AG04449 (cell line): ENCODE data around the gene SNX10.
"Not testable (repeated sequence)": the region's sequence is repeated elsewhere in the genome, so short reads cannot be mapped to it uniquely, and the experiment has no call there.

ENCODE experiments used
- CTCF ChIA-PET: fragments of 350-600 bp; formaldehyde crosslinking; extraction: SDS; loops from one replicate; lab custom pipeline; 2021; ENCODE audit warnings: antibody characterized with exemption; lab: Yijun Ruan, JAX
- POLR2A ChIA-PET: fragments of 400-600, 350-600 bp; formaldehyde crosslinking; extraction: SDS; loops from one replicate; lab custom pipeline; 2020; ENCODE audit warnings: antibody characterized with exemption, inconsistent platforms; lab: Yijun Ruan, JAX
- DNase-seq: peaks from one replicate; pipeline ENCODE4 v3.0.0-alpha.2; 2010; ENCODE audit warnings: low read depth, low spot score
- H3K4me3 ChIP-seq: 2 replicates; pipeline ENCODE4 v1.5.1; 2011; ENCODE audit warnings: low read depth, mild to moderate bottlenecking, control low read depth, low read length
- TF ChIP-seq, protein P1 (sequence below): IDR thresholded peaks from one replicate; pipeline ENCODE4 v1.5.1; 2011; ENCODE audit warnings: mild to moderate bottlenecking, moderate library complexity, low read length, control low read depth, inconsistent platforms; ENCODE audit not compliant: insufficient read depth; ENCODE audit errors: missing control alignments

Gene SNX10

DNA sequence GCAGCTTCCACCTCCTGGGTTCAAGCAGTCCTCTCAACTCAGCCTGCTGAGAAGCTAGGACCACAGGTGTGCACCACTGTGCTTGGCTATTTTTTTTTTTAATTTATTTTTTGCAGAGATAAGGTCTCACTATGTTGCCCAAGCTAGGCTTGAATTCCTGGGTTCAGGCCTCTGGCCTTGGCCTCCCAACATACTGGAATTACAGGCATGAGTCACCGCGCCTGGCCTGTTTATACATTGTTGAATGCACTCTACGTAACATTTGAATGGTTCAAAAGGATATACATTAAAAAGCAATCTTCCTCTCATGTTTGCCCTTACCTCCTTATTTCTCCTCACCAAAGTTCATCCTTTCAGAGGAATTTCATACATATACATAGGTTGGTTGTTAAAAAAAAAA lies 7.2 kb upstream of the SNX10 start:
- CTCF ChIA-PET = interaction anchor here (1.1 to 2.0 kb wide), 3 partner anchors 86 to 196 kb away, joined by 4 to 17 read pairs (median 7); no protein-coding TSS in a partner anchor
- TF ChIP-seq, protein P1, sequence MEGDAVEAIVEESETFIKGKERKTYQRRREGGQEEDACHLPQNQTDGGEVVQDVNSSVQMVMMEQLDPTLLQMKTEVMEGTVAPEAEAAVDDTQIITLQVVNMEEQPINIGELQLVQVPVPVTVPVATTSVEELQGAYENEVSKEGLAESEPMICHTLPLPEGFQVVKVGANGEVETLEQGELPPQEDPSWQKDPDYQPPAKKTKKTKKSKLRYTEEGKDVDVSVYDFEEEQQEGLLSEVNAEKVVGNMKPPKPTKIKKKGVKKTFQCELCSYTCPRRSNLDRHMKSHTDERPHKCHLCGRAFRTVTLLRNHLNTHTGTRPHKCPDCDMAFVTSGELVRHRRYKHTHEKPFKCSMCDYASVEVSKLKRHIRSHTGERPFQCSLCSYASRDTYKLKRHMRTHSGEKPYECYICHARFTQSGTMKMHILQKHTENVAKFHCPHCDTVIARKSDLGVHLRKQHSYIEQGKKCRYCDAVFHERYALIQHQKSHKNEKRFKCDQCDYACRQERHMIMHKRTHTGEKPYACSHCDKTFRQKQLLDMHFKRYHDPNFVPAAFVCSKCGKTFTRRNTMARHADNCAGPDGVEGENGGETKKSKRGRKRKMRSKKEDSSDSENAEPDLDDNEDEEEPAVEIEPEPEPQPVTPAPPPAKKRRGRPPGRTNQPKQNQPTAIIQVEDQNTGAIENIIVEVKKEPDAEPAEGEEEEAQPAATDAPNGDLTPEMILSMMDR = no peak
- H3K4me3 ChIP-seq = no peak overlapping the region
- DNase-seq = no peak
- POLR2A ChIA-PET = no interaction called here

DNA sequence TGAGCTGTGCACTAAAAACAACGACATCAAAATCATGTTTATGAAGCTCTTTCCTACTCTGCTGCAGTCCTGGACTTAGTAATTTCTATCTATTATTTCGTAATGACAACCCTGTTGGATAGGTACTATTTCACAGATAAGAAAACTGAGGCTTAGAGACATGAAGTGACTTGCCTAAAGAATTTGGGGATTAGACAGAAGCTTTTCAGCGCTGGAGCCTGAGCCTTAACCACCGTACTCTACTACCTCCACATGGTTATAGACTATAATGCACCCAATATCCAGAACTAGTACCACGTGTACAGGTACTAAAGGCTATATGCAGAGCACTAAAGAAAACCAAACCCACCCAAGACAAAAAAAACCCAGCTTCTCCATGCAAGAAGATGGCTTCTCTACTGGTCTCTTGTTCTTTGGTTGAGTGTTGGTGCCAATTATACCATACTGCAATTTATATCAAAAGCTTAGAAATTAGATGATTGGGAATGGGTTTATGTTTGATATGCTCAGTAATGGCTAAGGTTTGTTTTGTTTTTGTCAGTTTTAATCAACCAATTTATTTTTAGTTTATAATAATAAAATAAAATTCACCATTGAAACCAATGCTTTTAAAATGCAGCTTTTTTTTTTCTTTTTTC lies 6.5 kb upstream of the SNX10 start:
- no peak for DNase-seq

DNA sequence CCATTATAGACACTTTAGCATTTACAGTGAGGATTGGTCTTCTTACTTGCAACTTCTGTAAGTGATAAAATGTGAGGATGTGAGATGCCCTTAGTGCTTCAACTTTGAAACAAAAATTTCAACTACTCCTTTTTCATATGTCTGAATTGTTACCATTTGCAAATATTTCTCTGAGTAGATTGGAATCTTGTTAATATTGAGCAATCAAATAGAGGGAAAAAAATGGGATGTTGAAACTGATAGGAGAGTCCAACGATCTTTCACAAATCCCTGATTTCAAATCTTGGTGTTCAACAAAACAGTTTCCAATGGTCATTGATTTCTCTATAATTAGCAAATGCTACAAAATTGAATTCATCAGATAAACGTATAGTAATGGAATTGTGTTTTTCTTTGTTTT lies 5.5 kb upstream of the SNX10 start:
- CTCF ChIA-PET = no interaction called here
- TF ChIP-seq, protein P1 = no peak
- DNase-seq = no peak
- H3K4me3 ChIP-seq = no peak overlapping the region
- POLR2A ChIA-PET = no interaction called here

More for the DNA sequence above, 6.5 kb upstream of the SNX10 start:
- TF ChIP-seq, protein P1 = no peak
- CTCF ChIA-PET = interaction anchor here (0.9 to 2.0 kb wide), 5 partner anchors 87 to 381 kb away, joined by 3 to 17 read pairs (median 4); no protein-coding TSS in a partner anchor
- H3K4me3 ChIP-seq = no peak overlapping the region
- POLR2A ChIA-PET = no interaction called here

DNA sequence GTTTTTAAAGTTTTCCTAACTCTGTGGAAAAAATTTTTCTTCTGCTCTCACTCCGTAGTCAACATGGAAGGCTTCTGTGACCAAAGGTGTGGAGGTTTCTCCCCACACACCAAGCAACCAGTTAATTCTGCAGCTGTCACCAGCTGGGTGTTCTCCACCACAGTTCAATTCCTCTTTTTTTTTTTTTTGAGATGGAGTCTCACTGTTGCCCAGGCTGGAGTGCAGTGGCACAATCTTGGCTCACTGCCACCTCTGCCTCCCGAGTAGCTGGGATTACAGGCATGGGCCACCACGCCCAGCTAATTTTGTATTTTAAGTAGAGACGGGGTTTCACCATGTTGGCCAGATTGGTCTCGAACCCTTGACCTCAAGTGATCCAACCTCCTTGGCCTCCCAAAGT lies 3.5 kb upstream of the SNX10 start:
- POLR2A ChIA-PET, DNase-seq, H3K4me3 ChIP-seq, CTCF ChIA-PET: not testable (repeated sequence)

DNA sequence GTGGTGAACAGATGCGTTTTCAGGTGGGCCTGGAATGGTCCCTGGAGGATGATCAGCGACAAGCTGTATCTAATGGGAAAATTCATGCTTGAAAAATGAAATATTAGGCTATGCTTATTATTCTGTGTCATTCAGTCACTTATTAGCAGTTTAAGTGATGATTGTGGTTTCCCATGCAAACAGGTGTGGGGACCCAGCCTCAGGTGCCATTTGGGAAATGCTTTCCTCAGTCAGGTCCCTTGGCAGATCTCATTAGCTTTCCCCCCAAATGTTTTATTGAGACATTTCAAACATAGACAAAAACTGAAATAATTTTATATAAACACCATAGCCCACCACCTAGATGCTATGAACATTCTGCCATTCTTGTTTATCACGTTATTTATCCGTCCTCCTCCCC lies 411 bp upstream of the SNX10 start:
- ChIA-PET POLR2A (no interaction called here), CTCF (no interaction called here)
- TF ChIP-seq, protein P1 = no peak
- no peak for DNase-seq
- H3K4me3 ChIP-seq = no peak overlapping the region

DNA sequence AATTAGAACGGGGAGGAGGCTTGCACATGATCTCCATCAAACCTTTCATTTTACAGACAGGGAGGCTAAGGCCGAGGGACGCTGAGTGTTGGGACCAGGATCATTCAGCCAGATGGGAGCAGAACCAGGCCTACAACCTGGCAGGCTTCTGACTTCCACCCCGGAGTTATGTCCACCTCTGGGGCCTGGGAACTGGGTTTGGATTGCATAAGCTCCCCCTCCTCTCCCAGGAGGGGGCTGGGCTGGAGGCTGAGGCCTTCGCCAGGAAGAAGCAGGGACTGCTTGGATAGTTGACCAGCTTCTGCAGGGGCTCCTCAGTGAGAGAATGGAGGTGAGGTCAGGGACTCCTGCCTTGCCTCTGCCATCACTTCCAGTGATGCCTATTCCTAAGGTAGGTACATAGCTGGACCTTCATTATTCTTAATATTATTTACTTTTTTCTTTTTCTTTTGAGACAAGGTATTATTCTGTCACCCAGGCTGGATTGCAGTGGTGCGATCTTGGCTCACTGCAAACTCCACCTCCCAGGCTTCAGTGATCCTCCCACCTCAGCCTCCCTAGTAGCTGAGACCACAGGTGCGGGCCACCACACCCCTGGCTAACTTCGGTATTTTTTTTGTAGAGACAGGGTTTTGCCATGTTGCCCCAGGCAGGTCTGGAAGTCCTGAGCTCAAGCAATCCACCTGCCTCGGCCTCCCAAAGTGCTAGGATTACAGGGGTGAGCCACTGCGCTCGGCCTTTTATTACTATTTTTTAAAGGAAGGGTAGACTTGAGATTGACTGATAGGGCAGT lies 1.3 kb downstream of the SNX10 start:
- TF ChIP-seq, protein P1 = no peak
- no peak overlapping the region for H3K4me3 ChIP-seq
- ChIA-PET POLR2A (no interaction called here), CTCF (no interaction called here)
- no peak for DNase-seq
